PC-9 (cell line): ENCODE measurements around the gene AGRN.
A peak's percentile ranks its signal among the peaks of the same experiment; 100 is the strongest.

Source experiments
- CTCF ChIP-seq: fragments of 200-600 bp; sonication (generic); conservative IDR thresholded peaks from 2 replicates; pipeline ENCODE4 v1.6.1; 2017; ENCODE audit warnings: mixed run types, antibody characterized with exemption, mild to moderate bottlenecking, moderate library complexity
- EZH2 ChIP-seq: fragments of 200-600 bp; sonication (generic); IDR thresholded peaks from 2 replicates; pipeline ENCODE4 v1.8.0; 2017; ENCODE audit warnings: antibody characterized with exemption, low read depth

- TF ChIP-seq CTCF, result peak; percentile 89
- TF ChIP-seq EZH2, result no peak
These were observed 44.3 kb downstream of the AGRN start for GRCh38 chr1:1063945-1064831.
